Fibroblast of lung (primary cell): Measurements from ENCODE around the gene SLC25A20.

ENCODE experiments used
- CTCF ChIP-seq, 2 donors: IDR thresholded peaks in 1 of 2; conservative IDR thresholded peaks in 1 of 2; 1 replicate in 1 of 2; 2 replicates in 1 of 2; pipeline ENCODE4 v1.5.1; 2011 to 2012; ENCODE audit warnings: low read length in 2 of 2, control low read depth in 1 of 2, inconsistent platforms in 1 of 2, low read depth in 1 of 2, mild to moderate bottlenecking in 1 of 2
- EZH2 ChIP-seq: IDR thresholded peaks from 2 replicates; pipeline ENCODE4 v1.5.1; 2012; ENCODE audit warnings: low read length, control low read depth, mild to moderate bottlenecking; ENCODE audit errors: missing control alignments

- no peak for TF ChIP-seq CTCF (conservative IDR thresholded peaks at IDR 0.05 in 1 of 2, IDR thresholded peaks at IDR 0.05 in 1 of 2; ENCODE audit: low read depth in 1 of 2, low read length in 2 of 2)
- no peak for TF ChIP-seq EZH2
Observed at GRCh38 chr3:48819234-48820221, 79.2 kb downstream of the SLC25A20 start.
